Activated T-cell treated with anti-CD3 and anti-CD28 coated beads, Interleukin-2, amount 50 U/mL, for 72 hours (primary cell): ENCODE measurements around the gene GABRA5. TPM values are rescaled to one million over a fixed set of nuclear protein-coding genes. Genes with fewer than 3 reads are reported as not detected.

Experiments
- ATAC-seq, 2 donors: fragments of 150-1000 bp; cut with Tn5 transposase; replicated peaks in 1 of 2; 2 replicates each; pipeline ENCODE4 v1.10.0; 2021; ENCODE audit warnings: moderate library complexity in 2 of 2, mild to moderate bottlenecking in 1 of 2
- DNase-seq, 2 donors: peaks; one replicate each; pipeline ENCODE4 v3.0.0; 2021 to 2022; ENCODE audit warnings: mixed read lengths in 1 of 2
- H3K27ac Mint-ChIP-seq: one replicate; pipeline ENCODE4 v1.8.0; 2022; ENCODE audit warnings: mild to moderate bottlenecking, moderate library complexity, mixed read lengths
- H3K27me3 Mint-ChIP-seq: one replicate; pipeline ENCODE4 v1.8.0; 2022; ENCODE audit warnings: low read depth, mixed read lengths
- H3K36me3 Mint-ChIP-seq, 2 donors: one replicate each; pipeline ENCODE4 v1.8.0; 2022; ENCODE audit warnings: mixed read lengths in 2 of 2, mild to moderate bottlenecking in 1 of 2; ENCODE audit not compliant: insufficient read depth in 2 of 2
- H3K4me1 Mint-ChIP-seq: one replicate; pipeline ENCODE4 v1.8.0; 2022; ENCODE audit warnings: low read depth, mixed read lengths
- H3K4me3 Mint-ChIP-seq, 2 donors: one replicate each; pipeline ENCODE4 v1.8.0; 2022; ENCODE audit warnings: mild to moderate bottlenecking in 2 of 2, mixed read lengths in 2 of 2, moderate library complexity in 2 of 2
- H3K9me3 Mint-ChIP-seq, 2 donors: one replicate each; pipeline ENCODE4 v1.8.0; 2022; ENCODE audit warnings: mixed read lengths in 2 of 2
- total RNA-seq, 2 donors: library from RNA; stranded (reverse); gene quantifications; one replicate each; pipeline ENCODE4 v1.2.3, GENCODE V29; 2022

Gene GABRA5
- total RNA-seq, 2 donors from 2014 or later = not detected

GRCh38 chr15:26867200-26868007 lies 542 bp downstream of the GABRA5 start:
- ATAC-seq = no peak
- Mint-ChIP-seq H3K4me3 (no peak overlapping the region), H3K27ac (no peak overlapping the region), H3K27me3 (peaks cover 23% of the 10 kb centered on the region), H3K36me3 (no peaks in the 10 kb centered on the region), H3K4me1 (no peaks in the 10 kb centered on the region), H3K9me3 (peaks cover 0 to 2% of the 10 kb centered on the region in 2 donors)
- no peak for DNase-seq

- ATAC-seq (no peak), DNase-seq (no peak)
- no peak overlapping the region for H3K27ac Mint-ChIP-seq
- no peaks in the 10 kb centered on the region for H3K36me3 Mint-ChIP-seq
- H3K27me3 Mint-ChIP-seq = peaks cover 23% of the 10 kb centered on the region
- H3K9me3 Mint-ChIP-seq = no peaks in the 10 kb centered on the region
- no peaks in the 10 kb centered on the region for H3K4me1 Mint-ChIP-seq
- no peak overlapping the region for H3K4me3 Mint-ChIP-seq
Observed at GRCh38 chr15:26868029-26868685, 1.3 kb downstream of the GABRA5 start.

GRCh38 chr15:26869628-26870027 lies 2.8 kb downstream of the GABRA5 start:
- no peak for ATAC-seq
- peaks cover 16% of the 10 kb centered on the region for H3K27me3 Mint-ChIP-seq
- no peak overlapping the region for H3K4me3 Mint-ChIP-seq
- no peaks in the 10 kb centered on the region for H3K36me3 Mint-ChIP-seq
- DNase-seq = no peak
- no peaks in the 10 kb centered on the region for H3K4me1 Mint-ChIP-seq
- H3K9me3 Mint-ChIP-seq = no peaks in the 10 kb centered on the region
- H3K27ac Mint-ChIP-seq = no peak overlapping the region

- no peak for ATAC-seq
- no peak overlapping the region for H3K27ac Mint-ChIP-seq
- H3K36me3 Mint-ChIP-seq = no peaks in the 10 kb centered on the region
- DNase-seq = no peak
- no peaks in the 10 kb centered on the region for H3K9me3 Mint-ChIP-seq
- no peak overlapping the region for H3K4me3 Mint-ChIP-seq
- H3K27me3 Mint-ChIP-seq = peaks cover 12% of the 10 kb centered on the region
- H3K4me1 Mint-ChIP-seq = no peaks in the 10 kb centered on the region
Observed at GRCh38 chr15:26870346-26870745, 3.5 kb downstream of the GABRA5 start.

GRCh38 chr15:26872206-26872605 lies 5.3 kb downstream of the GABRA5 start:
- H3K4me3 Mint-ChIP-seq = no peak overlapping the region

GRCh38 chr15:26873846-26874245 lies 7.0 kb downstream of the GABRA5 start:
- no peak overlapping the region for H3K27ac Mint-ChIP-seq
- H3K36me3 Mint-ChIP-seq = no peaks in the 10 kb centered on the region
- H3K4me3 Mint-ChIP-seq = no peak overlapping the region
- peaks cover 6% of the 10 kb centered on the region for H3K27me3 Mint-ChIP-seq
- no peaks in the 10 kb centered on the region for H3K9me3 Mint-ChIP-seq
- H3K4me1 Mint-ChIP-seq = no peaks in the 10 kb centered on the region
- ATAC-seq (no peak), DNase-seq (no peak)

More at GRCh38 chr15:26872206-26872605, 5.3 kb downstream of the GABRA5 start:
- no peak for ATAC-seq
- Mint-ChIP-seq H3K9me3 (no peaks in the 10 kb centered on the region), H3K27me3 (peaks cover 12% of the 10 kb centered on the region), H3K27ac (no peak overlapping the region), H3K4me1 (no peaks in the 10 kb centered on the region), H3K36me3 (no peaks in the 10 kb centered on the region)
- DNase-seq = no peak

- no peak overlapping the region for H3K27ac Mint-ChIP-seq
- no peaks in the 10 kb centered on the region for H3K27me3 Mint-ChIP-seq
- no peak overlapping the region for H3K4me3 Mint-ChIP-seq
- no peak for DNase-seq
- H3K36me3 Mint-ChIP-seq = no peaks in the 10 kb centered on the region
- no peaks in the 10 kb centered on the region for H3K4me1 Mint-ChIP-seq
- H3K9me3 Mint-ChIP-seq = no peaks in the 10 kb centered on the region
- no peak for ATAC-seq
Observed at GRCh38 chr15:26874774-26875475, 8.1 kb downstream of the GABRA5 start.

GRCh38 chr15:26875476-26875850 lies 8.6 kb downstream of the GABRA5 start:
- Mint-ChIP-seq H3K27me3 (no peaks in the 10 kb centered on the region), H3K27ac (no peak overlapping the region), H3K4me3 (no peak overlapping the region), H3K4me1 (no peaks in the 10 kb centered on the region), H3K9me3 (no peaks in the 10 kb centered on the region), H3K36me3 (no peaks in the 10 kb centered on the region)
- DNase-seq (no peak), ATAC-seq (no peak)

GRCh38 chr15:26877831-26878230 lies 11.0 kb downstream of the GABRA5 start:
- no peak overlapping the region for H3K4me3 Mint-ChIP-seq
- ATAC-seq (no peak), DNase-seq (no peak)
- no peak overlapping the region for H3K27ac Mint-ChIP-seq
- H3K36me3 Mint-ChIP-seq = no peaks in the 10 kb centered on the region
- no peaks in the 10 kb centered on the region for H3K4me1 Mint-ChIP-seq
- H3K27me3 Mint-ChIP-seq = no peaks in the 10 kb centered on the region
- no peaks in the 10 kb centered on the region for H3K9me3 Mint-ChIP-seq

- DNase-seq = no peak
- Mint-ChIP-seq H3K9me3 (no peaks in the 10 kb centered on the region), H3K36me3 (no peaks in the 10 kb centered on the region), H3K27ac (no peak overlapping the region), H3K4me3 (no peak overlapping the region), H3K4me1 (no peaks in the 10 kb centered on the region), H3K27me3 (no peaks in the 10 kb centered on the region)
- no peak for ATAC-seq
Observed at GRCh38 chr15:26879706-26880105, 12.8 kb downstream of the GABRA5 start.

- ATAC-seq = no peak
- Mint-ChIP-seq H3K4me1 (no peaks in the 10 kb centered on the region), H3K9me3 (no peaks in the 10 kb centered on the region), H3K27ac (no peak overlapping the region), H3K27me3 (no peaks in the 10 kb centered on the region), H3K4me3 (no peak overlapping the region), H3K36me3 (no peaks in the 10 kb centered on the region)
- no peak for DNase-seq
Observed at GRCh38 chr15:26882112-26882511, 15.2 kb downstream of the GABRA5 start.

- DNase-seq (no peak), ATAC-seq (no peak)
- Mint-ChIP-seq H3K36me3 (no peaks in the 10 kb centered on the region), H3K27ac (no peak overlapping the region), H3K4me3 (no peak overlapping the region), H3K4me1 (no peaks in the 10 kb centered on the region), H3K27me3 (no peaks in the 10 kb centered on the region), H3K9me3 (no peaks in the 10 kb centered on the region)
Observed at GRCh38 chr15:26882616-26883365, 15.9 kb downstream of the GABRA5 start.

- Mint-ChIP-seq H3K4me3 (no peak overlapping the region), H3K27me3 (no peaks in the 10 kb centered on the region)
Observed at GRCh38 chr15:26883466-26883865, 16.6 kb downstream of the GABRA5 start.

More at GRCh38 chr15:26883466-26883865, 16.6 kb downstream of the GABRA5 start:
- H3K36me3 Mint-ChIP-seq = no peaks in the 10 kb centered on the region
- ATAC-seq = no peak
- no peaks in the 10 kb centered on the region for H3K4me1 Mint-ChIP-seq
- no peaks in the 10 kb centered on the region for H3K9me3 Mint-ChIP-seq
- H3K27ac Mint-ChIP-seq = no peak overlapping the region
- no peak for DNase-seq
